Measurements from ENCODE around the gene ZC3H11A.

GRCh38 chr1:203776636-203777035, 18.8 kb upstream of the ZC3H11A start:
- TF ChIP-seq CTCF (IDR thresholded peaks at IDR 0.05) (no peak), POLR2A (IDR thresholded peaks at IDR 0.05) (no peak)
